ENCODE results near the gene ST8SIA5. TPM values are rescaled to one million over a fixed set of nuclear protein-coding genes. Genes with fewer than 3 reads are reported as not detected.

ST8SIA5 gene
- total and polyA plus RNA-seq, 2 of the 13 experiments (the other 11 are each of a cell fraction or from before 2014, with no cell fraction given): 0.07 to 0.20 TPM

- FAIRE-seq (no peak), ATAC-seq (peak; percentile 13; the same call in 2 of the 3 replicates), DNase-seq (ENCODE audit: low spot score) (peak; percentile 4)
- H3K9ac ChIP-seq (ENCODE audit: insufficient read depth, low read depth, low read length): no peak overlapping the region
- no peak overlapping the region for H3K4me2 ChIP-seq (ENCODE audit: low read depth, low read length)
- WGBS (ENCODE audit: low lambda C conversion rate): 7% methylated on average over 9 of the region's 9 CpGs
- POLR2A ChIA-PET: no interaction called here
- H4K20me1 ChIP-seq (ENCODE audit: insufficient read depth, low read length): no peaks in the 10 kb centered on the region
- no peaks in the 10 kb centered on the region for H3K27me3 ChIP-seq (ENCODE audit: control insufficient read depth in 1 of 2, insufficient read depth in 2 of 2, low read length in 2 of 2)
- no peak overlapping the region for H3K27ac ChIP-seq (ENCODE audit: extremely low read length, insufficient read depth, low read length)
- CTCF ChIA-PET (ENCODE audit: low intra/inter-chr PET ratio, low total read pairs): no interaction called here
- in situ Hi-C loops (cut with HindIII; ENCODE audit: extremely low pct_ligation_motif_present, low pct_unique_long_range_greater_than_20kb) (no loop called here), intact Hi-C loops (cut with micrococcal nuclease; ENCODE audit: unreplicated experiment) (no loop called here)
- H3K9me3 ChIP-seq (ENCODE audit: low read length): no peaks in the 10 kb centered on the region
- no TSS peak for BruUV-seq (replicated peaks)
- H2AFZ ChIP-seq (ENCODE audit: low read length): no peak overlapping the region
- H3K4me1 ChIP-seq (ENCODE audit: insufficient read depth, low read length): no peaks in the 10 kb centered on the region
- H3K36me3 ChIP-seq (replicated peaks in 1 of 2; ENCODE audit: control insufficient read depth in 1 of 2, insufficient read depth in 2 of 2, low read length in 2 of 2): no peaks in the 10 kb centered on the region
- H3K79me2 ChIP-seq (ENCODE audit: insufficient read depth, low read length): no peaks in the 10 kb centered on the region
- TF ChIP-seq USF2 (IDR thresholded peaks at IDR 0.05; ENCODE audit: low read depth, low read length) (peak; percentile 42), USF2 (CRISPR knock-in tag; IDR thresholded peaks at IDR 0.05; ENCODE audit: borderline replicate concordance) (peak; percentile 44; the same call in 1 of the 2 replicates), PAXIP1 (CRISPR knock-in tag; conservative IDR thresholded peaks at IDR 0.05) (no peak), ZNF143 (CRISPR knock-in tag; IDR thresholded peaks at IDR 0.05) (0 out of 2 replicates have a peak, but pooled peaks have one; percentile 38), NFYC (CRISPR knock-in tag; IDR thresholded peaks at IDR 0.05) (peak; percentile 67), NFYB (CRISPR knock-in tag; IDR thresholded peaks at IDR 0.05) (peak; percentile 77)
- H3K4me3 ChIP-seq (replicated peaks in 1 of 3; ENCODE audit: insufficient read depth in 1 of 3, low read depth in 2 of 3, low read length in 3 of 3): no peak overlapping the region
These were observed 95.7 kb downstream of the ST8SIA5 start for GRCh38 chr18:46660957-46661749.
